CD4-positive, alpha-beta T cell treated with Interleukin-4 for 4 hours (primary cell): ENCODE measurements around the gene NRG2.

Source experiments
- DNase-seq: peaks from one replicate; pipeline ENCODE4 v3.0.0-alpha.2; 2020

NRG2 gene

GRCh38 chr5:139900546-139901250 lies 142.4 kb downstream of the NRG2 start:
- no peak for DNase-seq

- no peak for DNase-seq
Observed at GRCh38 chr5:139898981-139899380, 144.1 kb downstream of the NRG2 start.

- DNase-seq, result no peak
Observed at GRCh38 chr5:139897982-139898381, 145.1 kb downstream of the NRG2 start.

GRCh38 chr5:139897342-139897741 lies 145.8 kb downstream of the NRG2 start:
- DNase-seq, result no peak

GRCh38 chr5:139896718-139897117 lies 146.4 kb downstream of the NRG2 start:
- DNase-seq, result no peak

- no peak for DNase-seq
Observed at GRCh38 chr5:139895647-139896046, 147.5 kb downstream of the NRG2 start.

- DNase-seq, result no peak
Observed at GRCh38 chr5:139895046-139895445, 148.1 kb downstream of the NRG2 start.

GRCh38 chr5:139893873-139894272 lies 149.2 kb downstream of the NRG2 start:
- DNase-seq, result no peak

GRCh38 chr5:139889410-139889809 lies 153.7 kb downstream of the NRG2 start:
- no peak for DNase-seq

- DNase-seq, result no peak
Observed at GRCh38 chr5:139888370-139888769, 154.7 kb downstream of the NRG2 start.

GRCh38 chr5:139886213-139886612 lies 156.9 kb downstream of the NRG2 start:
- no peak for DNase-seq

- no peak for DNase-seq
Observed at GRCh38 chr5:139885857-139886208, 157.3 kb downstream of the NRG2 start.

- no peak for DNase-seq
Observed at GRCh38 chr5:139885172-139885856, 157.8 kb downstream of the NRG2 start.

GRCh38 chr5:139884734-139885133 lies 158.4 kb downstream of the NRG2 start:
- DNase-seq, result no peak

- no peak for DNase-seq
Observed at GRCh38 chr5:139884144-139884543, 159.0 kb downstream of the NRG2 start.

GRCh38 chr5:139882961-139883539 lies 160.0 kb downstream of the NRG2 start:
- no peak for DNase-seq

GRCh38 chr5:139882316-139882715 lies 160.8 kb downstream of the NRG2 start:
- no peak for DNase-seq

GRCh38 chr5:139881143-139881733 lies 161.9 kb downstream of the NRG2 start:
- DNase-seq, result no peak

- DNase-seq, result no peak
Observed at GRCh38 chr5:139880416-139881142, 162.5 kb downstream of the NRG2 start.

- DNase-seq, result no peak
Observed at GRCh38 chr5:139878093-139878492, 165.0 kb downstream of the NRG2 start.

GRCh38 chr5:139877129-139877597 lies 165.9 kb downstream of the NRG2 start:
- DNase-seq, result no peak

- no peak for DNase-seq
Observed at GRCh38 chr5:139875957-139876356, 167.1 kb downstream of the NRG2 start.
